Suprapubic skin (tissue), 4 donors: Measurements from ENCODE around the gene HOXA13.

Experiments used
- EP300 ChIP-seq: sonication (generic); formaldehyde crosslinking; IDR thresholded peaks from one replicate; pipeline ENCODE4 v1.6.1; 2017; ENCODE audit warnings: antibody characterized with exemption
- POLR2AphosphoS5 ChIP-seq, 3 donors: sonication (generic); formaldehyde crosslinking; IDR thresholded peaks; one replicate each; pipeline ENCODE4 v1.6.1; 2017; ENCODE audit warnings: antibody characterized with exemption in 3 of 3
- TF ChIP-seq, protein P1 (sequence below), 2 donors: fragments of 200-600 bp in 1 of 2; fragments of 450-650 bp in 1 of 2; sonication (generic) in 1 of 2; IDR thresholded peaks; one replicate each; pipeline ENCODE4 v1.5.1; 2016 to 2019; ENCODE audit warnings: antibody characterized with exemption in 2 of 2, mild to moderate bottlenecking in 1 of 2, moderate library complexity in 1 of 2

GRCh38 chr7:27149842-27150567, 49.9 kb downstream of the HOXA13 start:
- TF ChIP-seq, protein P1, sequence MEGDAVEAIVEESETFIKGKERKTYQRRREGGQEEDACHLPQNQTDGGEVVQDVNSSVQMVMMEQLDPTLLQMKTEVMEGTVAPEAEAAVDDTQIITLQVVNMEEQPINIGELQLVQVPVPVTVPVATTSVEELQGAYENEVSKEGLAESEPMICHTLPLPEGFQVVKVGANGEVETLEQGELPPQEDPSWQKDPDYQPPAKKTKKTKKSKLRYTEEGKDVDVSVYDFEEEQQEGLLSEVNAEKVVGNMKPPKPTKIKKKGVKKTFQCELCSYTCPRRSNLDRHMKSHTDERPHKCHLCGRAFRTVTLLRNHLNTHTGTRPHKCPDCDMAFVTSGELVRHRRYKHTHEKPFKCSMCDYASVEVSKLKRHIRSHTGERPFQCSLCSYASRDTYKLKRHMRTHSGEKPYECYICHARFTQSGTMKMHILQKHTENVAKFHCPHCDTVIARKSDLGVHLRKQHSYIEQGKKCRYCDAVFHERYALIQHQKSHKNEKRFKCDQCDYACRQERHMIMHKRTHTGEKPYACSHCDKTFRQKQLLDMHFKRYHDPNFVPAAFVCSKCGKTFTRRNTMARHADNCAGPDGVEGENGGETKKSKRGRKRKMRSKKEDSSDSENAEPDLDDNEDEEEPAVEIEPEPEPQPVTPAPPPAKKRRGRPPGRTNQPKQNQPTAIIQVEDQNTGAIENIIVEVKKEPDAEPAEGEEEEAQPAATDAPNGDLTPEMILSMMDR (IDR thresholded peaks at IDR 0.05) = no peak
- no peak for TF ChIP-seq POLR2AphosphoS5 (IDR thresholded peaks at IDR 0.05)
- no peak for TF ChIP-seq EP300
